IPS DF 4.7 (cell line): ENCODE measurements around the gene LRRN2.
"Not testable (repeated sequence)": the region's sequence is repeated elsewhere in the genome, so short reads cannot be mapped to it uniquely, and the experiment has no call there.

Source experiments
- DNase-seq: peaks from one replicate; pipeline ENCODE4 v3.0.0-alpha.2; 2013; ENCODE audit warnings: low spot score; ENCODE audit errors: extremely low read depth

Gene LRRN2

GRCh38 chr1:204692841-204693356, 7.4 kb upstream of the LRRN2 start:
- DNase-seq = no peak

GRCh38 chr1:204692325-204692840, 6.8 kb upstream of the LRRN2 start:
- no peak for DNase-seq

- not testable (repeated sequence) for DNase-seq
Measured at GRCh38 chr1:204691328-204691730, 5.8 kb upstream of the LRRN2 start.

GRCh38 chr1:204688776-204689175, 3.2 kb upstream of the LRRN2 start:
- DNase-seq = no peak

DNA sequence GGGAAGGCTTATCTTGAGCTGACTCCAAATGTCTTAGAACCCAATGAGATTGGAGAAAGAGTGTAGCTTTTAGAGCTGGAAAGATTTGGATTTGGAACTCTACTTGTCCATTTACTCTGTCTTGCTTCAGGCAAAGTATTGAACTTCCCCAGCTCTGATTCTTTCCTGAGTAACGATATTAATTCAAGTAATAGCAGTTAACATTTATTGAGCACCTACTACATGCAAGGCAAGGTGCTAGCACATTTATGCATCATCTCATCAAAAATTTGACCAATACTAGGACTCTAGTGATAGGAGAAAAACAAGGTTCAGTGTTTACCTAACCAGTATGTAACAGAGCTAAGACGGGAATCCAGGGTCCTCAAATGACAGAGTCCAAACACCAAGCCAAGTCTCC, 2.5 kb upstream of the LRRN2 start:
- no peak for DNase-seq

- no peak for DNase-seq
Measured at GRCh38 chr1:204684571-204685235, 835 bp downstream of the LRRN2 start.

DNA sequence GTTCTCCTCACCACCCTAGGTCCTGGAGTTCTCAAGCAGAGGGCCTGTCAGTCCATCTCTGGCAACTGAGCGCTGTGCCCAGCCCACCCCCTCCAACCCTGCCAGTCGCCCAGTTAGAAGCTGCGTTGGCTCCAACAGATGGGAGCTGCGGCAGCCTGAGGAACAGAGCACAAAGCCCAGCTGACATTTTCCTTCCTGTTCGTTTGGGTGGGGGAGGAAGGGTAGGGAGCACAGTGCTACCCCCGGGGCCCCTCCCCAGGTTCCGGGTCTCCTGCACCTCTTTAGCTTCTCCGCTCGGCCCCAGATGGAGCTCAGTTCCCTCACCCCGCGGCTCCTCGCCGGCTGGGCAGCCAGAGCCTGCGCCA, 1.4 kb downstream of the LRRN2 start:
- no peak for DNase-seq

DNA sequence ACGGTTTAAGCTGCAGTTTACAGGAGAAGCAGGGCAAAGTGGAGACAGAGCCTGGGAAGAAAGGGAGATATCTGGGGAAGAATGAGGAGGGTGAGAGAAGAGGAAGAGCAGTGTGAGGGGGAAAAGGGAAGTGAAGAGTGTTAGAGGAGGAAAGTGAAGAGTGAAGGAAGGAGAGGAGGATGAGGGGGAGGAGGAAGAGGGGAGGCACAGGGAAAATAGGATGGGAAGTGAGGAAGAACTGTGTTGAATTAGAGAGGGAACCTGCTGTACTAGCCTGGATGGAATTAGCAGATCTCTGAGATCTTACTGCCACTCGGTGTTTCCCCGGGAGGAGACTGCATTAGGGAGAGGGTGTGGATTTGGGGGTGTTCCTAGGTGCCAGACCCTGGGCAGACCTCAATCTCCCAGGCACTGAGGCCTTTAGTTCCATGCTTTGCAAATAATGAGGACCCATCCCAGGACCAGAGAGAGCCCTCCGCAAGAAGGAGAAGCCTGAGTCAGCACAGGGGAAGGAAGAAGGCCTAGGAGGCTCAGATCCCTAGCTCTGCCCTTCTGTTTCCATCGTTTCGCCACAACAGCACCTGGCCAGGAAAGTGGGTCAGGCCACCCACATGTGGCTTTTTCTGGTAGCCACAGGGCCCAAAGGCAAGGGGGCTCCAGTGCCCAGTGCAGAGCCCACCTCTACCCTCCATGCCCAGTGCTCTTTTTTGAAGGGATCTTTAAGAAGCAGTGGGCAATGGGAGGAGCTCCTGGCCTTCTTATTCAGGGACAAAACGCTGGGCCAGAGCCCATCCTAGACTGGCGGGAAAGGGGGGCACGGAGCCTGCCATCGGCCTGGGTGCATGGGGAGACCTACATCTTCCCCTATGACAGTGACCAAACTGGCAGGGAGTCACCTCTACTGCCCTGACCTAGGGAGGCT, 2.0 kb downstream of the LRRN2 start:
- no peak for DNase-seq

- DNase-seq = no peak
Measured at GRCh38 chr1:204680461-204680860, 5.1 kb downstream of the LRRN2 start.

DNA sequence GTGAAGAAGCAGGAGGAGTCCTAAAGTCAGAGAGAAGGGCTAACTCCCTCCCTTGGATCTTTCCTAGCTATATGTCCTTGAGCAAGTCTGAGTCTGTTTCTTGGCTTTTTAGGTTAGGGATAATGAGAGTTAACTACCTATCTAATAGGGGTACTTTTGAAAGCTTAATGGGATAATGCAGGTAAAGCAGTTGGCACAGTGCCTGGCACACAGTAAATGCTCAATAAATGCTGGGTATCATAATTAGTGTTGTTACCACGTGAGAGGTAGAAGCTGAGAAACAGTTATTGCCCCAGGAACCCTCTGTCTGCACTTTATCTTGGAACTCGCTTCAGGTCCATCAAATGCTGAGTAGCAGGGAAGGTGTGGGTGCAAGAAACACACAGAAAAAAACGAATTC, 5.5 kb downstream of the LRRN2 start:
- no peak for DNase-seq

- no peak for DNase-seq
Measured at GRCh38 chr1:204678721-204679475, 6.6 kb downstream of the LRRN2 start.

DNA sequence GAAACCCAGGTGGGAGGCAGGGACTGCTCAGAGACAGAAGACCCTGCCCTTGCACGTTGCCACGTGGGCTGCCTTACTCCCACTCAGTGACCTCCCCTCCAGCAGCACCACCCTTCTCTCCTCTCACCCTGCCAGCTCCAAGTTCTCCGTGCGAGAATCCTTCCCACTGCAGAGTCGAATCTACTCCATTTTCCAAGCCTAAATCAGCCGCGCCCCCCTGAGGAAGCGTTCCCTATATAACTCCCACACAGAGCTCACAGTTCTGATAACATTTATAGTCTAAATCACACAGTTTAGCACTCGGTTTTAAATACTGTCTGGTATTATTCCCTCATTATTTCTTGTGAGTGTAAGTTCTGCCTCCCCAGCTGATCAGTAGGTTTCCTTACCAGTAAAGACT, 7.7 kb downstream of the LRRN2 start:
- no peak for DNase-seq

- DNase-seq = no peak
Measured at GRCh38 chr1:204676043-204676442, 9.5 kb downstream of the LRRN2 start.

- no peak for DNase-seq
Measured at GRCh38 chr1:204673909-204674649, 11.5 kb downstream of the LRRN2 start.

- DNase-seq = no peak
Measured at GRCh38 chr1:204673209-204673608, 12.3 kb downstream of the LRRN2 start.

DNA sequence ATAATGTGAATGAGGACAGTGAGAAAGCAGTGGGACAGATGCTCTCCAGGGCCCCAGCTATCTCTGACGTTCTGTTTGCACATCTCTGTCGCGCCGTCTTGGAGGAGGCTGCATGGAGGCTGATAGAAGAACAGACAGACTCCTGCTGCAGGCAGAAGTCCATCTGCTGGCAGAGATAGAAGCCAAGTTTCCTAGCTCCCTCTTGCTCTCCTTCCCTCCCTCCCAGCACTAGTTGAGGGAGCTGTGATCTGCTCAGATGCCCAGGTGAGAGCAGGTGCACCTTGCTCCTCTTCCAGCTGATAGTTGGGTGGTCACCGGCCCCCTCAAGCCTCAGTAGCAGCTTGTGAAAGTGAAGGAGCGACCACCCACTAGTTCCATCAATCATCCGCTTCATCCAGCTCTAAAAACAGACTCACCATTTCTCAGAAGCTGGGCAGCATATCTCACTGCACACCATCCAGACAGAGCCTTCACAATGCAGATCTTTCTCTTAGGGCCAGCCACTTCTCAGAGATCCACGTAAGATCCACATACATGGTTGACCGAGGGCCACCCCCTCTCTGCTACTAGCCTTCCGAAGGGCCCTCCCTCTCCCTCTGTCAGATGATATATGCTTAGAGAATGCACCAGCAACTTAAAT, 12.9 kb downstream of the LRRN2 start:
- DNase-seq = no peak

DNA sequence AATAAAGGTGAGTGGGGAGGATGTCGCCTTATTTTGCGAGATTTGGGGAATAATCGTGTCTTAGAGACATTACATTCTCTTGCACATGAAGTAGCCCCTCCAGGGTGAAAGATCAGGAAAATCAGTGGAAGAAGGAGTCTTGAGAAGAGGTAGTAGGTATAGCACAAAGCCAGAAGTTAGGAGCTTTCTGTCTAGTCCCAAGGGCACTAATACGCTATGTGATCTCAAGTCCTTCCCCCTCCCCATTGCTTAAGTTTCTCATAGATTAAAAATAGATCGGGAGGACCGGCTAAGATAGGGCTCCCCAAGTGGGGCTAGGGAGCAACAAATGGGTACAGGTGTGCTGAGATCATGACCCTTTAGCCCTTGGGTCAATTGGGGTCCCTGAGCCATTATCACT, 13.5 kb downstream of the LRRN2 start:
- no peak for DNase-seq

GRCh38 chr1:204670152-204670927, 15.2 kb downstream of the LRRN2 start:
- DNase-seq = no peak

GRCh38 chr1:204669579-204669978, 16.0 kb downstream of the LRRN2 start:
- DNase-seq = no peak

DNA sequence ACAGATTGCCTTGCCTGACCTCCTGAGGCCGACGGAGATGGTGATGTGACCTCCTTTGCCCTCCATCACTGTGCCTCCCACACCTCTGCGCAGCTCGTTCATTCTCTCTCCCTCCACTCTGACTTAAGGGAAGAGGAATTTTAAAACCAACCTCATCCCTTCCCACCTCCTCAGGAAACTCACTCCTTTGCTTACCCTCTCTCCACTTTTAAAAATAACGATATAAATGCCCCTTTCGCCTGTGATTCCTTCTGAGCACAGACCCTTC, 21.2 kb downstream of the LRRN2 start:
- no peak for DNase-seq
